CD14-positive monocyte (primary cell): ENCODE data around the gene ATG3. TPM values are rescaled to one million over a fixed set of nuclear protein-coding genes. Genes with fewer than 3 reads are reported as not detected.

Source experiments
- DNase-seq, 3 donors: peaks; one replicate each; pipeline ENCODE4 v3.0.0-alpha.2; 2011 to 2022
- H2AFZ ChIP-seq: 2 replicates; pipeline ENCODE4 v1.6.0; 2012; ENCODE audit warnings: mild to moderate bottlenecking, low read depth, low read length, inconsistent platforms; ENCODE audit not compliant: insufficient read depth, poor library complexity, severe bottlenecking
- H3K27ac ChIP-seq, 2 donors: 1 replicate in 1 of 2; 2 replicates in 1 of 2; pipeline ENCODE4 v1.5.1; 2012 to 2013; ENCODE audit warnings: low read length in 2 of 2, control low read depth in 1 of 2, inconsistent platforms in 1 of 2, low read depth in 1 of 2, mild to moderate bottlenecking in 1 of 2
- H3K27me3 ChIP-seq, 2 donors: one replicate each; pipeline versions ENCODE4 v1.6.0 to v1.6.1; 2011 to 2013; ENCODE audit warnings: low read length in 2 of 2; ENCODE audit not compliant: control insufficient read depth in 2 of 2, insufficient read depth in 2 of 2
- H3K36me3 ChIP-seq, 2 donors: replicated peaks in 1 of 2; 1 replicate in 1 of 2; 2 replicates in 1 of 2; pipeline versions ENCODE4 v1.5.1 to v1.6.1; 2012 to 2013; ENCODE audit warnings: low read length in 2 of 2, control low read depth in 1 of 2, inconsistent platforms in 1 of 2, mild to moderate bottlenecking in 1 of 2; ENCODE audit not compliant: insufficient read depth in 2 of 2, control insufficient read depth in 1 of 2
- H3K4me1 ChIP-seq, 2 donors: 1 replicate in 1 of 2; 2 replicates in 1 of 2; pipeline versions ENCODE4 v1.5.1 to v1.6.1; 2012 to 2013; ENCODE audit warnings: low read length in 2 of 2, control low read depth in 1 of 2, inconsistent platforms in 1 of 2, mild to moderate bottlenecking in 1 of 2, moderate library complexity in 1 of 2; ENCODE audit not compliant: insufficient read depth in 2 of 2, control insufficient read depth in 1 of 2
- H3K4me2 ChIP-seq: replicated peaks from 2 replicates; pipeline ENCODE3; 2012; ENCODE audit warnings: low read length, moderate library complexity, mild to moderate bottlenecking; ENCODE audit not compliant: poor library complexity, severe bottlenecking; ENCODE audit errors: extremely low read depth
- H3K4me3 ChIP-seq, 3 experiments: fragments of 200-600 bp in 1 of 3; sonication (generic) in 1 of 3; replicated peaks in 1 of 3; 1 replicate in 2 of 3; 2 replicates in 1 of 3; pipeline ENCODE4 v1.5.1; 2011 to 2013; ENCODE audit warnings: low read length in 3 of 3, mild to moderate bottlenecking in 3 of 3, control low read depth in 2 of 3, low read depth in 2 of 3, inconsistent platforms in 1 of 3, moderate library complexity in 1 of 3
- H3K79me2 ChIP-seq: 2 replicates; pipeline ENCODE4 v1.6.0; 2012; ENCODE audit warnings: mild to moderate bottlenecking, control low read depth, inconsistent platforms, low read length, moderate library complexity; ENCODE audit not compliant: insufficient read depth
- H3K9ac ChIP-seq: 2 replicates; pipeline ENCODE4 v1.6.0; 2017; ENCODE audit warnings: low read length, mild to moderate bottlenecking; ENCODE audit not compliant: insufficient read depth, poor library complexity, severe bottlenecking
- H3K9me3 ChIP-seq, 2 donors: replicated peaks in 1 of 2; 1 replicate in 1 of 2; 2 replicates in 1 of 2; pipeline versions ENCODE4 v1.5.1 to v1.6.1; 2012 to 2013; ENCODE audit warnings: low read length in 2 of 2, control low read depth in 1 of 2; ENCODE audit not compliant: control insufficient read depth in 1 of 2, insufficient read depth in 1 of 2
- H4K20me1 ChIP-seq: 2 replicates; pipeline ENCODE4 v1.6.0; 2012; ENCODE audit warnings: mild to moderate bottlenecking, low read length, control low read depth, moderate library complexity; ENCODE audit not compliant: insufficient read depth
- H3K27ac Mint-ChIP-seq, 7 donors: one replicate each; pipeline ENCODE4 v1.8.0; 2020; ENCODE audit warnings: mild to moderate bottlenecking in 7 of 7, mixed read lengths in 7 of 7, moderate library complexity in 6 of 7, inconsistent platforms in 2 of 7
- H3K27me3 Mint-ChIP-seq, 3 donors: one replicate each; pipeline ENCODE4 v1.8.0; 2021 to 2022; ENCODE audit warnings: low read depth in 3 of 3, mild to moderate bottlenecking in 3 of 3, mixed read lengths in 3 of 3, moderate library complexity in 3 of 3, inconsistent platforms in 1 of 3
- H3K36me3 Mint-ChIP-seq, 2 donors: one replicate each; pipeline ENCODE4 v1.8.0; 2020; ENCODE audit warnings: mixed read lengths in 2 of 2, inconsistent platforms in 1 of 2, mild to moderate bottlenecking in 1 of 2
- H3K4me1 Mint-ChIP-seq: one replicate; pipeline ENCODE4 v1.8.0; 2020; ENCODE audit warnings: mild to moderate bottlenecking, mixed read lengths
- H3K4me3 Mint-ChIP-seq, 2 donors: one replicate each; pipeline ENCODE4 v1.8.0; 2020; ENCODE audit warnings: mild to moderate bottlenecking in 2 of 2, mixed read lengths in 2 of 2, moderate library complexity in 1 of 2
- H3K9me3 Mint-ChIP-seq, 7 donors: one replicate each; pipeline ENCODE4 v1.8.0; 2020 to 2022; ENCODE audit warnings: mixed read lengths in 7 of 7, mild to moderate bottlenecking in 6 of 7, moderate library complexity in 6 of 7, inconsistent platforms in 2 of 7
- CTCF ChIP-seq: fragments of 200-600 bp; IDR thresholded peaks from one replicate; pipeline ENCODE4 v1.8.0; 2022; ENCODE audit warnings: antibody characterized with exemption, mild to moderate bottlenecking
- WGBS: methylation state at CpG from one replicate; pipeline ENCODE4 v1.1.5; 2013; ENCODE audit warnings: missing lambda C conversion rate; ENCODE audit not compliant: insufficient coverage; 5-methylcytosine and 5-hydroxymethylcytosine counted together
- intact Hi-C, 2 donors: fragments of 100-400 bp; cut with micrococcal nuclease; formaldehyde crosslinking; loops; one replicate each; pipeline versions ENCODE4 v1.15.0 to v1.15.1; 2023
- polyA plus RNA-seq, 3 donors: library from polyadenylated mRNA; depleted of rRNA in 1 of 3; unstranded in 2 of 3; stranded (reverse) in 1 of 3; fragments of 300-500 nt in 2 of 3; fragments of >200 nt in 1 of 3; fragmentation: Illumina TruSeq in 2 of 3; gene quantifications; 1 replicate in 2 of 3; 2 replicates in 1 of 3; pipeline ENCODE4 v1.2.3, GENCODE V29; 2012 to 2021

The ATG3 gene
- polyA plus RNA-seq, 3 donors: 99.8 to 288 (median 226) TPM

GRCh38 chr3:112505907-112506306, 55.9 kb downstream of the ATG3 start:
- Histone ChIP-seq H3K4me3 (no peak overlapping the region), H3K4me1 (no peaks in the 10 kb centered on the region), H3K27me3 (no peaks in the 10 kb centered on the region), H2AFZ (no peak overlapping the region), H3K9ac (no peak overlapping the region), H3K9me3 (no peaks in the 10 kb centered on the region), H3K4me2 (no peak overlapping the region), H3K36me3 (no peaks in the 10 kb centered on the region), H3K79me2 (no peaks in the 10 kb centered on the region), H4K20me1 (no peaks in the 10 kb centered on the region), H3K27ac (no peak overlapping the region)
- no peak for DNase-seq
- peaks cover 0 to 8% (median 4%) of the 10 kb centered on the region in 7 donors for H3K9me3 Mint-ChIP-seq
- peaks cover 21% of the 10 kb centered on the region for H3K4me1 Mint-ChIP-seq
- peaks cover 0 to 3% of the 10 kb centered on the region in 2 donors for H3K36me3 Mint-ChIP-seq
- no CpG with 5 or more reads among the region's 2 CpGs for WGBS
- intact Hi-C loops: no loop called here
- H3K4me3 Mint-ChIP-seq: no peak overlapping the region
- no peaks in the 10 kb centered on the region for H3K27me3 Mint-ChIP-seq
- no peak for TF ChIP-seq CTCF
- H3K27ac Mint-ChIP-seq: no peak overlapping the region

- Histone ChIP-seq H3K27ac (no peak overlapping the region), H3K9ac (no peak overlapping the region), H3K4me3 (no peak overlapping the region), H3K27me3 (no peaks in the 10 kb centered on the region), H4K20me1 (no peaks in the 10 kb centered on the region), H3K36me3 (no peaks in the 10 kb centered on the region), H3K4me1 (peaks cover 5 to 8% of the 10 kb centered on the region in 2 donors), H3K9me3 (no peaks in the 10 kb centered on the region), H3K4me2 (no peak overlapping the region), H2AFZ (no peak overlapping the region), H3K79me2 (no peaks in the 10 kb centered on the region)
- peaks cover 0 to under 1% of the 10 kb centered on the region in 2 donors for H3K36me3 Mint-ChIP-seq
- intact Hi-C loops: no loop called here
- H3K4me1 Mint-ChIP-seq: peaks cover 30% of the 10 kb centered on the region
- peaks cover 0 to 6% (median 2%) of the 10 kb centered on the region in 7 donors for H3K9me3 Mint-ChIP-seq
- no peaks in the 10 kb centered on the region for H3K27me3 Mint-ChIP-seq
- no peak for DNase-seq
- H3K4me3 Mint-ChIP-seq: no peak overlapping the region
- no peak overlapping the region for H3K27ac Mint-ChIP-seq
- WGBS: 66% methylated on average over 3 of the region's 3 CpGs
- TF ChIP-seq CTCF: no peak
Observed at GRCh38 chr3:112504123-112504522, 57.6 kb downstream of the ATG3 start.
